ENCODE measurements around the gene BOLA3. TPM values are rescaled to one million over a fixed set of nuclear protein-coding genes. Genes with fewer than 3 reads are reported as not detected.

BOLA3 gene
- total RNA-seq, 1 experiment from 2014 or later: 79.7 TPM

GRCh38 chr2:74148457-74149246, 940 bp upstream of the BOLA3 start:
- CTCF ChIA-PET: interaction anchor here (0.5 to 2.1 kb wide), 6 partner anchors 28 to 327 kb away, joined by 3 to 12 read pairs (median 6); partner anchors contain the start of gene MOB1A
- no peaks in the 10 kb centered on the region for H3K27me3 Mint-ChIP-seq (ENCODE audit: insufficient read depth, unreplicated experiment)
- BruUV-seq (replicated peaks): TSS peak; percentile 74
- H3K27ac Mint-ChIP-seq (ENCODE audit: unreplicated experiment): no peak overlapping the region
- Histone ChIP-seq H3K27me3 (replicated peaks; ENCODE audit: control insufficient read depth, insufficient read depth, low read length) (no peaks in the 10 kb centered on the region), H3K9me3 (no peaks in the 10 kb centered on the region), H3K4me3 (ENCODE audit: low read depth, low read length) (peak overlapping the region; percentile 68), H3K4me1 (peaks cover 7% of the 10 kb centered on the region; the same call in 1 of the 2 replicates), H3K36me3 (ENCODE audit: control insufficient read depth, insufficient read depth, low read length) (no peaks in the 10 kb centered on the region; the same call in 1 of the 2 replicates)
- no peak for TF ChIP-seq CTCF (IDR thresholded peaks at IDR 0.05; ENCODE audit: insufficient read depth in 1 of 2, low read depth in 1 of 2, low read length in 1 of 2, severe bottlenecking in 1 of 2, unreplicated experiment in 1 of 2)
- no peak overlapping the region for H3K4me3 Mint-ChIP-seq (ENCODE audit: unreplicated experiment)
- POLR2A ChIA-PET: interaction anchor here (0.6 to 1.6 kb wide), 3 partner anchors 28 to 303 kb away, joined by 3 to 8 read pairs (median 7); no protein-coding TSS in a partner anchor
- no peak for DNase-seq
- no peaks in the 10 kb centered on the region for H3K9me3 Mint-ChIP-seq (ENCODE audit: unreplicated experiment)
- intact Hi-C loops (cut with micrococcal nuclease; ENCODE audit: unreplicated experiment): loop anchor here (1.0 to 10.0 kb wide), 4 partner anchors 28 to 214 kb away; partner anchors contain the start of genes MOB1A and MTHFD2
- peaks cover 6% of the 10 kb centered on the region for H3K4me1 Mint-ChIP-seq (ENCODE audit: low read depth, unreplicated experiment)
- H3K36me3 Mint-ChIP-seq (ENCODE audit: insufficient read depth, unreplicated experiment): peaks cover 37% of the 10 kb centered on the region

- TF ChIP-seq CTCF (IDR thresholded peaks at IDR 0.05; ENCODE audit: insufficient read depth in 1 of 2, low read depth in 1 of 2, low read length in 1 of 2, severe bottlenecking in 1 of 2, unreplicated experiment in 1 of 2): no peak
- POLR2A ChIA-PET: interaction anchor here (0.6 to 1.2 kb wide), 4 partner anchors 31 to 319 kb away, joined by 3 to 9 read pairs (median 6); partner anchors contain the start of genes MOB1A and STAMBP
- no peaks in the 10 kb centered on the region for H3K9me3 Mint-ChIP-seq (ENCODE audit: unreplicated experiment)
- no peaks in the 10 kb centered on the region for H3K27me3 Mint-ChIP-seq (ENCODE audit: insufficient read depth, unreplicated experiment)
- H3K9me3 ChIP-seq: no peaks in the 10 kb centered on the region
- no peak overlapping the region for H3K4me3 Mint-ChIP-seq (ENCODE audit: unreplicated experiment)
- CTCF ChIA-PET: interaction anchor here (1.0 to 2.0 kb wide), 4 partner anchors 27 to 325 kb away, joined by 4 to 8 read pairs (median 4); partner anchors contain the start of genes MOB1A and STAMBP
- H3K27ac Mint-ChIP-seq (ENCODE audit: unreplicated experiment): no peak overlapping the region
- H3K36me3 Mint-ChIP-seq (ENCODE audit: insufficient read depth, unreplicated experiment): peaks cover 30% of the 10 kb centered on the region
- intact Hi-C loops (cut with micrococcal nuclease; ENCODE audit: unreplicated experiment): loop anchor here (10.0 kb wide), 1 partner anchor 212 kb away; no protein-coding TSS in a partner anchor
- H3K4me1 Mint-ChIP-seq (ENCODE audit: low read depth, unreplicated experiment): peaks cover 6% of the 10 kb centered on the region
- H3K36me3 ChIP-seq (ENCODE audit: control insufficient read depth, insufficient read depth, low read length): no peaks in the 10 kb centered on the region; the same call in 1 of the 2 replicates
- BruUV-seq (replicated peaks): TSS peak; percentile 40
- H3K4me3 ChIP-seq (ENCODE audit: low read depth, low read length): peak overlapping the region; percentile 68
- DNase-seq: no peak
- H3K27me3 ChIP-seq (replicated peaks; ENCODE audit: control insufficient read depth, insufficient read depth, low read length): no peaks in the 10 kb centered on the region
- peaks cover 7% of the 10 kb centered on the region; the same call in 1 of the 2 replicates for H3K4me1 ChIP-seq
Measured at GRCh38 chr2:74146929-74147726, 584 bp downstream of the BOLA3 start.

- intact Hi-C loops (cut with micrococcal nuclease; ENCODE audit: unreplicated experiment): loop anchor here (10.0 kb wide), 1 partner anchor 208 kb away; no protein-coding TSS in a partner anchor
- H3K36me3 ChIP-seq (ENCODE audit: control insufficient read depth, insufficient read depth, low read length): no peaks in the 10 kb centered on the region; the same call in 1 of the 2 replicates
- peak in 1 of 2 experiments; percentile 29 for DNase-seq
Measured at GRCh38 chr2:74142340-74142739, 5.4 kb downstream of the BOLA3 start.

More at GRCh38 chr2:74142340-74142739, 5.4 kb downstream of the BOLA3 start:
- H3K4me1 ChIP-seq: no peaks in the 10 kb centered on the region
- Mint-ChIP-seq H3K4me1 (ENCODE audit: low read depth, unreplicated experiment) (no peaks in the 10 kb centered on the region), H3K9me3 (ENCODE audit: unreplicated experiment) (no peaks in the 10 kb centered on the region), H3K27ac (ENCODE audit: unreplicated experiment) (no peak overlapping the region), H3K36me3 (ENCODE audit: insufficient read depth, unreplicated experiment) (peaks cover 5% of the 10 kb centered on the region), H3K4me3 (ENCODE audit: unreplicated experiment) (no peak overlapping the region), H3K27me3 (ENCODE audit: insufficient read depth, unreplicated experiment) (no peaks in the 10 kb centered on the region)
- POLR2A ChIA-PET: no interaction called here
- BruUV-seq (replicated peaks): no TSS peak
- CTCF ChIA-PET: interaction anchor here (1.3 kb wide), 1 partner anchor 9 kb away, joined by 7 read pairs; no protein-coding TSS in a partner anchor
- H3K9me3 ChIP-seq: no peaks in the 10 kb centered on the region
- H3K4me3 ChIP-seq (ENCODE audit: low read depth, low read length): no peak overlapping the region
- TF ChIP-seq CTCF (IDR thresholded peaks at IDR 0.05; ENCODE audit: insufficient read depth in 1 of 2, low read depth in 1 of 2, low read length in 1 of 2, severe bottlenecking in 1 of 2, unreplicated experiment in 1 of 2): peak in 1 of 2 experiments; percentile 18
- H3K27me3 ChIP-seq (replicated peaks; ENCODE audit: control insufficient read depth, insufficient read depth, low read length): no peaks in the 10 kb centered on the region

Data from Caco-2 (cell line).